DND-41 (cell line): ENCODE results near the gene HPDL.

Experiments used
- CTCF ChIP-seq: IDR thresholded peaks from 2 replicates; pipeline ENCODE4 v1.5.1; 2012; ENCODE audit warnings: borderline replicate concordance, low read length, moderate library complexity, mild to moderate bottlenecking; ENCODE audit not compliant: poor library complexity, severe bottlenecking; ENCODE audit errors: extremely low read depth
- EZH2 ChIP-seq: IDR thresholded peaks from 3 replicates; pipeline ENCODE4 v1.6.1; 2012; ENCODE audit warnings: borderline replicate concordance, low read depth, mild to moderate bottlenecking, moderate library complexity, low read length, inconsistent platforms; ENCODE audit not compliant: severe bottlenecking

GRCh38 chr1:45321444-45321843 is 5.3 kb upstream of the HPDL start:
- TF ChIP-seq CTCF (no peak), EZH2 (no peak)
